H1 (cell line): ENCODE measurements around the gene SGCD. TPM values are rescaled to one million over a fixed set of nuclear protein-coding genes. Genes with fewer than 3 reads are reported as not detected.

ENCODE experiments used
- CTCF ChIA-PET: fragments of 300-600 bp; sonication (Branson Sonifier 250); formaldehyde crosslinking; loops from one replicate; lab custom pipeline; 2021; ENCODE audit not compliant: partially characterized antibody; lab: Charles Lee
- POLR2A ChIA-PET: fragments of 300-600 bp; sonication (Branson Sonifier 250); formaldehyde crosslinking; loops from one replicate; lab custom pipeline; 2021; ENCODE audit warnings: inconsistent platforms; ENCODE audit not compliant: partially characterized antibody; lab: Charles Lee
- DNase-seq, 2 experiments: peaks; one replicate each; pipeline versions ENCODE4 v3.0.0 to v3.0.0-alpha.2; 2010 to 2022; ENCODE audit warnings: low spot score in 2 of 2, low read depth in 1 of 2, mixed read lengths in 1 of 2
- FAIRE-seq: peaks from 2 replicates; lab custom pipeline; 2011; peaks lifted over from hg19 to GRCh38; lab: Jason Lieb, UNC
- H2AFZ ChIP-seq: 2 replicates; pipeline ENCODE4 v1.8.1; 2012; ENCODE audit warnings: low read length, inconsistent platforms
- H2AK5ac ChIP-seq: 2 replicates; pipeline ENCODE4 v1.6.1; 2013; ENCODE audit warnings: low read depth, low read length
- H2BK120ac ChIP-seq: replicated peaks from 2 replicates; pipeline ENCODE3; 2013; ENCODE audit warnings: low read depth, low read length, inconsistent platforms
- H2BK12ac ChIP-seq: 2 replicates; pipeline ENCODE4 v1.6.1; 2013; ENCODE audit warnings: low read depth, low read length
- H2BK15ac ChIP-seq: 2 replicates; pipeline ENCODE4 v1.6.1; 2013; ENCODE audit warnings: low read length
- H2BK20ac ChIP-seq: 2 replicates; pipeline ENCODE4 v1.6.1; 2013; ENCODE audit warnings: low read length
- H2BK5ac ChIP-seq: 2 replicates; pipeline ENCODE4 v1.6.1; 2013; ENCODE audit warnings: low read depth, low read length
- H3K14ac ChIP-seq: 2 replicates; pipeline ENCODE4 v1.6.1; 2013; ENCODE audit warnings: inconsistent platforms; ENCODE audit not compliant: insufficient read length
- H3K18ac ChIP-seq: 2 replicates; pipeline ENCODE4 v1.6.1; 2013; ENCODE audit warnings: low read length; ENCODE audit errors: extremely low read depth
- H3K23ac ChIP-seq: 2 replicates; pipeline ENCODE4 v1.6.1; 2013; ENCODE audit warnings: inconsistent platforms; ENCODE audit not compliant: insufficient read length
- H3K23me2 ChIP-seq: 2 replicates; pipeline ENCODE4 v1.6.1; 2013; ENCODE audit warnings: low read depth, low read length
- H3K27ac ChIP-seq: 2 replicates; pipeline ENCODE4 v1.6.1; 2011; ENCODE audit warnings: low read depth, low read length, inconsistent platforms
- H3K27me3 ChIP-seq, 4 experiments: replicated peaks in 1 of 4; 1 replicate in 1 of 4; 2 replicates in 3 of 4; pipeline versions ENCODE4 v1.6.1 to v1.8.1; 2011 to 2013; ENCODE audit warnings: low read length in 3 of 4, mild to moderate bottlenecking in 3 of 4, inconsistent platforms in 2 of 4, mixed read lengths in 2 of 4, moderate library complexity in 1 of 4; ENCODE audit not compliant: control insufficient read depth in 3 of 4, insufficient read depth in 3 of 4; ENCODE audit errors: extremely low read depth in 1 of 4
- H3K36me3 ChIP-seq, 4 experiments: 2 replicates each; pipeline versions ENCODE4 v1.6.1 to v1.8.1; 2011 to 2013; ENCODE audit warnings: mild to moderate bottlenecking in 4 of 4, low read length in 3 of 4, moderate library complexity in 2 of 4, control low read depth in 1 of 4, inconsistent platforms in 1 of 4; ENCODE audit not compliant: insufficient read depth in 4 of 4, control insufficient read depth in 2 of 4
- H3K4ac ChIP-seq: replicated peaks from 2 replicates; pipeline ENCODE3; 2013; ENCODE audit warnings: low read length, low read depth, mixed read lengths, inconsistent platforms; ENCODE audit not compliant: insufficient read length
- H3K4me1 ChIP-seq, 4 experiments: replicated peaks in 1 of 4; 1 replicate in 1 of 4; 2 replicates in 3 of 4; pipeline versions ENCODE4 v1.6.1 to v1.8.1; 2011 to 2013; ENCODE audit warnings: low read length in 3 of 4, inconsistent platforms in 2 of 4, mixed read lengths in 1 of 4; ENCODE audit not compliant: insufficient read depth in 4 of 4, control insufficient read depth in 3 of 4
- H3K4me2 ChIP-seq, 2 experiments: 2 replicates each; pipeline versions ENCODE4 v1.6.1 to v1.8.1; 2011 to 2013; ENCODE audit warnings: low read depth in 2 of 2, low read length in 2 of 2, control low read depth in 1 of 2, inconsistent platforms in 1 of 2, mild to moderate bottlenecking in 1 of 2; ENCODE audit not compliant: insufficient read depth in 1 of 2
- H3K4me3 ChIP-seq, 4 experiments: fragments of 200-600, 300-600 bp in 1 of 4; sonication (generic), shearing (Covaris generic), sonication (Bioruptor Twin) in 1 of 4; 2 replicates each; pipeline versions ENCODE4 v1.5.1 to v1.8.1; 2011 to 2016; ENCODE audit warnings: low read length in 4 of 4, low read depth in 3 of 4, control low read depth in 2 of 4, inconsistent platforms in 2 of 4, mild to moderate bottlenecking in 2 of 4, mixed read lengths in 1 of 4, moderate library complexity in 1 of 4; ENCODE audit not compliant: insufficient read depth in 2 of 4; ENCODE audit errors: extremely low read depth in 1 of 4
- H3K56ac ChIP-seq: replicated peaks from 2 replicates; pipeline ENCODE3; 2013; ENCODE audit warnings: low read depth, mild to moderate bottlenecking, mixed read lengths, low read length, inconsistent platforms; ENCODE audit not compliant: insufficient read length
- H3K79me1 ChIP-seq: 2 replicates; pipeline ENCODE4 v1.6.1; 2013; ENCODE audit warnings: low read depth, low read length, control low read depth
- H3K79me2 ChIP-seq, 2 experiments: 2 replicates each; pipeline versions ENCODE4 v1.6.1 to v1.8.1; 2012 to 2013; ENCODE audit warnings: low read length in 2 of 2, mild to moderate bottlenecking in 2 of 2, inconsistent platforms in 1 of 2; ENCODE audit not compliant: insufficient read depth in 2 of 2, control insufficient read depth in 1 of 2
- H3K9ac ChIP-seq, 4 experiments: replicated peaks in 1 of 4; 1 replicate in 1 of 4; 2 replicates in 3 of 4; pipeline versions ENCODE4 v1.6.1 to v1.8.1; 2011 to 2013; ENCODE audit warnings: low read depth in 3 of 4, low read length in 3 of 4, control low read depth in 2 of 4, mild to moderate bottlenecking in 2 of 4, moderate library complexity in 2 of 4, inconsistent platforms in 1 of 4; ENCODE audit errors: extremely low read depth in 1 of 4
- H3K9me3 ChIP-seq, 2 experiments: 2 replicates each; pipeline versions ENCODE4 v1.6.1 to v1.8.1; 2012 to 2013; ENCODE audit warnings: mild to moderate bottlenecking in 2 of 2, moderate library complexity in 2 of 2, control low read depth in 1 of 2, inconsistent platforms in 1 of 2, low read depth in 1 of 2, low read length in 1 of 2, mixed read lengths in 1 of 2; ENCODE audit not compliant: insufficient read depth in 2 of 2
- H4K20me1 ChIP-seq, 2 experiments: replicated peaks in 1 of 2; 2 replicates each; pipeline versions ENCODE3 to v1.8.1; 2011 to 2013; ENCODE audit warnings: inconsistent platforms in 2 of 2, low read length in 2 of 2, mild to moderate bottlenecking in 1 of 2; ENCODE audit not compliant: insufficient read depth in 2 of 2, control insufficient read depth in 1 of 2
- H4K5ac ChIP-seq: 2 replicates; pipeline ENCODE4 v1.6.1; 2013; ENCODE audit warnings: low read length, low read depth, mixed read lengths, inconsistent platforms; ENCODE audit not compliant: insufficient read length
- H4K8ac ChIP-seq: 2 replicates; pipeline ENCODE4 v1.8.0; 2013; ENCODE audit warnings: mild to moderate bottlenecking, moderate library complexity, low read length, inconsistent platforms; ENCODE audit not compliant: insufficient read depth; ENCODE audit errors: extremely low read depth
- H4K91ac ChIP-seq: replicated peaks from 2 replicates; pipeline ENCODE3; 2013; ENCODE audit warnings: low read length, mixed read lengths, inconsistent platforms; ENCODE audit not compliant: insufficient read length
- BCL11A ChIP-seq, 2 experiments: IDR thresholded peaks; one replicate each; pipeline ENCODE4 v1.6.1; 2011; ENCODE audit warnings: low read depth in 2 of 2, low read length in 2 of 2, mild to moderate bottlenecking in 2 of 2
- BRCA1 ChIP-seq: IDR thresholded peaks from 2 replicates; pipeline ENCODE4 v1.6.1; 2012; ENCODE audit warnings: low read depth, low read length, improper control_type of control experiment
- CBX5 ChIP-seq: fragments of 300-800, 300-1000 bp; sonication (generic); IDR thresholded peaks from 2 replicates; pipeline ENCODE4 v1.7.1; 2016; ENCODE audit warnings: antibody characterized with exemption, low read length, low read depth
- GTF2F1 ChIP-seq: IDR thresholded peaks from 2 replicates; pipeline ENCODE4 v1.6.1; 2012; ENCODE audit warnings: low read depth, low read length, improper control_type of control experiment, borderline replicate concordance
- SP2 ChIP-seq: IDR thresholded peaks from 2 replicates; pipeline ENCODE4 v1.6.1; 2012; ENCODE audit warnings: mild to moderate bottlenecking, low read length, inconsistent platforms
- WGBS, 2 experiments: shearing (Covaris generic) in 1 of 2; methylation state at CpG; one replicate each; pipeline versions ENCODE4 v1.1.6 to v1.1.7; 2013 to 2015; ENCODE audit warnings: low lambda C conversion rate in 2 of 2, mixed read lengths in 2 of 2, inconsistent platforms in 1 of 2, low coverage in 1 of 2, missing lambda C conversion rate in 1 of 2; ENCODE audit not compliant: insufficient replicate concordance in 2 of 2, insufficient coverage in 1 of 2, insufficient read length in 1 of 2; ENCODE audit errors: extremely low coverage in 1 of 2, missing lambda C conversion rate in 1 of 2; 5-methylcytosine and 5-hydroxymethylcytosine counted together
- polyA plus RNA-seq, 7 experiments: library from polyadenylated mRNA; depleted of rRNA in 3 of 7; stranded (reverse) in 5 of 7; unstranded in 2 of 7; fragments of >200 nt in 5 of 7; fragments of 200-250 nt in 2 of 7; gene quantifications; 1 replicate in 5 of 7; 2 replicates in 1 of 7; 4 replicates in 1 of 7; pipeline versions ENCODE4 v1.2.1 to v1.2.3, GENCODE V29; 2011 to 2013; ENCODE audit warnings: missing spikeins in 2 of 7, mixed read lengths in 2 of 7
- total RNA-seq: library from RNA; stranded (reverse); fragmentation: NEBNext Ultra II Directional; extraction: Animal tissue kit (Norgen Biotek cat#: 25700); gene quantifications from 2 replicates; pipeline ENCODE4 v1.2.1, GENCODE V29; 2021

SGCD gene
- total and polyA plus RNA-seq, 2 of the 8 experiments (the other 6 are each of a cell fraction or from before 2014, with no cell fraction given): 0.04 to 0.08 TPM

DNA sequence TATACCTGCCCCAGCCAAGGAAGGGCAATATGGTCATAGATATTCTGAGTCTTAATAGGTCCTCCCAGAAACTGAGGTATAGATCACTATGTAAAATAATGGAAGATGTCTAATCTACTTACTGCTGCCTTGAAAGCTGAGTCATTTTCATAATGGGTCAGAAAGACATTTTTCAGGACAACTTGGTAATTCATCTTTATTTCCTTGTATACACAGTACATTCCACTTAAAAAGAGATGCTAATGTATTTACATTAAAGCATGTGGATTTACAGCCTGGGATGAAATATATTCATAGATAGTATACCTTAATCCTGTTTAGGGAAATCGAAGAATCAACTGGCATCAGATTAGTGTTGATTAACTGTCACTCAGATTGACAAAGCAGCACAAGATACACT is 304.0 kb downstream of the SGCD start:
- ChIA-PET CTCF (interaction anchor here (1.2 to 1.3 kb wide), 2 partner anchors 16 to 931 kb away, joined by 3 read pairs; no protein-coding TSS in a partner anchor), POLR2A (no interaction called here)
- H3K9ac ChIP-seq: no peak overlapping the region
- no peak overlapping the region for H3K27ac ChIP-seq
- H3K4me2 ChIP-seq: no peak overlapping the region
- 94% methylated on average over 1 of the region's 1 CpG; no CpG with 5 or more reads in 1 of the 2 experiments for WGBS, 2 experiments
- H2BK20ac ChIP-seq: no peak overlapping the region
- no peak overlapping the region for H3K56ac ChIP-seq
- H3K79me1 ChIP-seq: no peaks in the 10 kb centered on the region
- H2AFZ ChIP-seq: no peak overlapping the region
- no peak overlapping the region for H3K14ac ChIP-seq
- no peaks in the 10 kb centered on the region for H3K23me2 ChIP-seq
- no peaks in the 10 kb centered on the region for H3K9me3 ChIP-seq
- no peak overlapping the region for H4K91ac ChIP-seq
- H3K4me3 ChIP-seq: no peak overlapping the region
- no peak for FAIRE-seq
- H4K20me1 ChIP-seq: no peaks in the 10 kb centered on the region
- no peak overlapping the region for H2AK5ac ChIP-seq
- no peak for DNase-seq
- no peaks in the 10 kb centered on the region for H3K27me3 ChIP-seq
- no peak overlapping the region for H2BK5ac ChIP-seq
- no peak overlapping the region for H2BK120ac ChIP-seq
- no peaks in the 10 kb centered on the region for H3K36me3 ChIP-seq
- no peaks in the 10 kb centered on the region for H3K79me2 ChIP-seq
- no peak overlapping the region for H2BK15ac ChIP-seq
- H3K23ac ChIP-seq: no peak overlapping the region
- H4K8ac ChIP-seq: no peak overlapping the region
- no peak overlapping the region for H3K18ac ChIP-seq
- no peak for TF ChIP-seq GTF2F1
- TF ChIP-seq CBX5: no peak
- no peak for TF ChIP-seq BCL11A (IDR thresholded peaks at IDR 0.05; ENCODE audit: low read depth in 2 of 2, low read length in 2 of 2)
- TF ChIP-seq BRCA1: no peak
- no peak for TF ChIP-seq SP2
- TF ChIP-seq, all 59 proteins: peak for 0
- no peaks in the 10 kb centered on the region for H3K4me1 ChIP-seq
- no peak overlapping the region for H4K5ac ChIP-seq
- H2BK12ac ChIP-seq: no peak overlapping the region
- no peak overlapping the region for H3K4ac ChIP-seq
